NCI-H146 (cell line): ENCODE data around the gene RBKS.

Experiments
- DNase-seq: peaks from one replicate; lab custom pipeline; 2025; lab: John Stamatoyannopoulos, UW

RBKS gene

GRCh38 chr2:27735263-27735904 is 154.8 kb downstream of the RBKS start:
- DNase-seq = peak; percentile 86

- DNase-seq = no peak
Observed at GRCh38 chr2:27734305-27734704, 155.9 kb downstream of the RBKS start.
